Inferior parietal cortex (tissue), 1 donor: ENCODE results near the gene LRRC42.

Source experiments
- DNase-seq: peaks from one replicate; pipeline ENCODE4 v3.0.0-alpha.2; 2016; ENCODE audit errors: extremely low spot score

The LRRC42 gene

GRCh38 chr1:53942127-53942957, 3.8 kb upstream of the LRRC42 start:
- DNase-seq, result no peak

- DNase-seq, result no peak
Measured at GRCh38 chr1:53943090-53943489, 3.1 kb upstream of the LRRC42 start.

GRCh38 chr1:53943490-53944043, 2.6 kb upstream of the LRRC42 start:
- no peak for DNase-seq

- no peak for DNase-seq
Measured at GRCh38 chr1:53944469-53945182, 1.5 kb upstream of the LRRC42 start.

- DNase-seq, result no peak
Measured at GRCh38 chr1:53945183-53945432, 1.0 kb upstream of the LRRC42 start.

- DNase-seq, result peak; percentile 93
Measured at GRCh38 chr1:53945433-53946251, 508 bp upstream of the LRRC42 start, which contains the start of gene IFT25. IFT25 (minus strand) TSS chr1:53945699; CDS start chr1:53940082, 5,617 bp downstream.

- DNase-seq, result no peak
Measured at GRCh38 chr1:53947172-53947907, 1.2 kb downstream of the LRRC42 start.

GRCh38 chr1:53948291-53948690, 2.1 kb downstream of the LRRC42 start:
- no peak for DNase-seq

GRCh38 chr1:53949023-53949990, 3.2 kb downstream of the LRRC42 start:
- DNase-seq, result no peak

GRCh38 chr1:53951697-53952096, 5.5 kb downstream of the LRRC42 start:
- DNase-seq, result no peak

GRCh38 chr1:53954128-53954527, 8.0 kb downstream of the LRRC42 start:
- no peak for DNase-seq

DNA sequence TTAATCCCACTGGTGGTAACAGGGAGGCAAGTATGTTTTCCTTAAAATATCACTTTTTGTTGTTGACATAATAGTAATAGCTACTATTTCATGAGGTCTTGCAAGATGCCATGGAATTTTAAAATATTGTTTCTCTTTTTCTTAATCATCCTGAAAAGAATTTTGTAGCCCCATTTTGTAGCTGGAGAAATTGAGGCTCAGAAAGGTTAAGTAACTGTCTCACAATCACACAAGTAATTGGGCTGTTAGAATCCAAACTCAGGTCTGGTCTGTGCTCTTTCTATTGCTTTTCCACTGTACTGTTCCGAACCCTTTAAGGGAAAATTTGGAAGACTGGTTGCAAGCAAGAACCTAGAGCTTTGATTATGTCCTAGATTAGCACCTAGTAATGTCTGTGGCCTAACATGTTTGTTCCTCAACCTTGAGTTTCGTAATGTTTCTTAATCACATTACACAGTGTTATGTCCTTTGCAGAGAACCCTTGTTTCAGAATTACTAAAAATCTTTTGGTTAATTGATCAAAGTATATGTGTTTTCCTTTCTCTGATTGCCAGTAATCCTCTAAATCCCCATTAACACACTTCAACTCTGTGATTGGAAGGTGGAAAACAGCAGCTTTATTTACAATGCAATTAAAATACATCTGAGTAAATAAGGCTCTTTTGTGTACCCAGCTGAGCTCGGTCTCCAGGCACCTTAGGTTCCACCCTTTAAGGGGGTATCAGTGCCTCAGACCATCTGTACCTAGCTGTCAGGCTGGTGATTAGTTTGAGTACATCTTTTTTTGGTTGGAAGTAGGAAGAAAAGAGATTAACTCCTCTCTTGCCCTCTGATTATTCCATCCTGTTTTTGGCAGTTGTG, 10.4 kb downstream of the LRRC42 start:
- DNase-seq, result no peak

DNA sequence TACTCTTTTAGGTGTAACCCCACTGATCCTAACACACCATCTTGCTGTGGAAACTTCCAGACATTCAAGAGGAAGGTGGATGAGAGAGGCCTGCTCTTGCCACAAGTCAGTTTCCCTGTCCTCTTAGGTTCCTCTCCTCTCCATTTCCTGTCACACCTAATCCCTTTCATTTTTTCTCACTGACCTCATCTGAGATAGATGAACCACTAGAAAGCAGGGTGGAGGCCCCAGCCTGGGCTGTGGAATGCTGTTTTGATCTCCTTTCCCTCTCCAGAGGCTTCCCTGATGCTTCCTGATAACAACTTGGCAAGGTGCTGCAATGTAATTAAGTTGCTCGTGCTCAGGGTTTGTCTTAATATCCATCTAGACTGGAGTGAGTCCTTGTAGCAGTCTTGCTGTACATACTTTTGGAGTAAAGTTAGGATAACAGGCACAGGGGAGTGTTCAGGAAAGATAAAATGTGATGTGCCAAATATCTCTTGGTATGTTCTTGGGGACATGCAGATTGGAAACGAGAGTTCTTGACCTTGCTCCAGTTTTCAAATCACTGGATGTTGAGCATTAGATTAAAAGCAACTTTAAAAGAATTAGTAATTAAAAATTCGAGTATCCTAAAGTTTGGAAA, 11.2 kb downstream of the LRRC42 start:
- DNase-seq, result no peak

DNA sequence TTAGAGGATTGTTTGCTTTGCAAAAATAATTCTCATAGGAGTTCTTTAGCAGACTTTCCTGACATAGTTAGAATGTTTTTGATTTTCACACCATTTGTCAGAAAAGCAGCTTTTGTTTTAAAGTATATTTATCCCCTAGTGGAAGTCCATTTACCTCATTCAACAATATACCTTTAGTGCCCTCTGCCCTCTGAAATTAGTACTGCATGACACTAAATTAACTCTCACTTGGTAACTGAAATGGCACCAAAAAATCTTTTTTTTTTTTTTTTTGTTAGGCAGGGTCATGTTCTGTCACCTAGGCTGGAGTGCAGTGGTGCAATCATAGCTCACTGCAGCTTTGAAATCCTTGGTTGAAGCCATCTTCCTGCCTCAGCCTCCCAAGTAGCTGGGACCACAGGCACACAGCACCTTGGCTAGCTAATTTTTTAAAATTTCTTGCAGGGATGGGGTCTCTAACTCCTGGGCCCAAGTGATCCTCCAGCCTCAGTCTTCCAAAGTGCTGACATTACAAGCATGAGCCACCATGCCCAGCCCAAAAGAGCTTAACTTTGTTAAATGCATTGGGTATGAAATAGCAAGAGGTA, 13.6 kb downstream of the LRRC42 start:
- no peak for DNase-seq

DNA sequence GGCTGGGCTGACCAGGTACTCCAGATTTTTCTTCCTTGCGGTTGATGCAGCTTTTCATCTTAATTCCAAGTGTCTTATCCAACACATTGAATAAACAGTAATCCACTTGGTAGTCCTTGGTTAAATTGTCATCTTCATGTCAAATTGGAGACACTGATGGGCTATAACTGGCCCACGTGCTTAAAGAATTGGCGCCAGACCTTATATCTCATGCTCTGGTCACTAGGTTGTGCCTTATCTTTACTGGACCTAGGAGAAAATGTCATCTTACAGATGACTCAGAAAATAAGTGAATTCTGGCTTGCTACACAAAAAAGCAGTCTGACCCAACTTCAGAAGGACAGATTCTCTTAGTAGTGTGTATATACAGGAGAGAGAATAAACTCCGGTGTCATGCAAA, 16.2 kb downstream of the LRRC42 start:
- no peak for DNase-seq

DNA sequence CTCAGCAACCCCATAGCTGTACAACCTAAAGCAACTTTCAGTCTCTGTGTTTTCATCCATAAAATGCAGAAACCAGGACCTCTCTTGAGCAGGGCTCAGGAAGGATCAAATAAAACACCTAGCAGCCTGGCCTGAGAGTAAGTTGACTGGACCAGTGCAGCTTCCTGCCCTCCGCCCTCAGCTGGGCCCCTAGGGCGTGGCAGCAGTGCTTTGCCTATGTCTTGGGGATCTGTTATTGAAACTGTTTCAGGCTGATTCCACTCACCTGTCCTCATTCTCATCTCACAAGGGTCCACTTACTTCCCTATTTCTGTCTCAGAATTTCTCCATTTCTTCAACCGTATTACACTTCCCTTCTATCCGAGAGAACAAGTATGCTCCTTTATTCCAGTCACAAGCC, 17.3 kb downstream of the LRRC42 start:
- no peak for DNase-seq

DNA sequence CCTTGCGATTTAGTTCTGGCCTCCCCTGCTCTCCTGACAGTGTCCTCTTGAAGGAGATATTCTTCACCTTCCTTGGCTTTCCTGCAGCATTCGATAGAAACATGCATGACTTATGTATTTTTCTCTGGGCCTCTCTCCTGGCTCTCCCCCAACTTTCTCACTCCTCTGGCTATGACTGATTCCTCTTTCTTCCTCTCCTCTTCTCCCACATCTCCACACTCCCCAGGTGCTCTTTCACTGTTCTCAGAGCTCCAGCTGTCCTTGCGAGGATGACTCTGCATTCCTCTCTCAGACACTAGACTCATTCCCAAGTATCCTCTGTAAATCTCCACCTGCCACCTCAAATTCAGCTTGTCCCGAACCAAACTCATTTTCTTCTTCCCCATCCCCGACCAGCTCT, 18.0 kb downstream of the LRRC42 start:
- no peak for DNase-seq

DNA sequence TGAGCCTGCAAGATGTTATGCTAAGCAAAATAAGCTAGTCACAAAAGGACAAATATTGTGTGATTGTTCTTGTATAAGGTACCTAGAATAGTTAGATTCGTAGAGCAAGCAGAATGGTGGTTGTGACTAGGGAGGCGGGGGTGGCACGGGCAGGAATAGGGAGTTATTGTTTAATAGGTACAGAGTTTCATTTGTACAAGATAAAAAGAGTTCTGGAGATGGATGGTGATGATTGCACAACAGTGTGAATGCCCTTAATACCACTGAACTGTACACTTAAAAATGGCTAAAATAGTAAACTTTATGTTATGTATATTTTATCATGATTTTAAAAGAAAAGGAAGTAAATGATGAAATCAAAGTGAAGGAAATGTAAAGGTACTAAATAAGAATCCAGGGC, 20.6 kb downstream of the LRRC42 start:
- no peak for DNase-seq
